OCI-LY7 (cell line): ENCODE results near the gene OPRM1.

Experiments
- CTCF ChIP-seq: fragments of 200-600 bp; sonication (generic); conservative IDR thresholded peaks from 2 replicates; pipeline ENCODE4 v1.5.1; 2014; ENCODE audit warnings: mild to moderate bottlenecking, antibody characterized with exemption, low read length, moderate library complexity, mixed read lengths
- EZH2phosphoT487 ChIP-seq: fragments of 200-600 bp; sonication (generic); IDR thresholded peaks from 2 replicates; pipeline ENCODE4 v1.6.1; 2018; ENCODE audit warnings: low read depth, borderline replicate concordance, mild to moderate bottlenecking, mixed run types, antibody characterized with exemption, low read length, moderate library complexity, mixed read lengths

GRCh38 chr6:154039231-154039842 is at the start of gene OPRM1:
- TF ChIP-seq CTCF (no peak), EZH2phosphoT487 (no peak)
